ENCODE results near the gene MEGF10.

Gene MEGF10

DNA sequence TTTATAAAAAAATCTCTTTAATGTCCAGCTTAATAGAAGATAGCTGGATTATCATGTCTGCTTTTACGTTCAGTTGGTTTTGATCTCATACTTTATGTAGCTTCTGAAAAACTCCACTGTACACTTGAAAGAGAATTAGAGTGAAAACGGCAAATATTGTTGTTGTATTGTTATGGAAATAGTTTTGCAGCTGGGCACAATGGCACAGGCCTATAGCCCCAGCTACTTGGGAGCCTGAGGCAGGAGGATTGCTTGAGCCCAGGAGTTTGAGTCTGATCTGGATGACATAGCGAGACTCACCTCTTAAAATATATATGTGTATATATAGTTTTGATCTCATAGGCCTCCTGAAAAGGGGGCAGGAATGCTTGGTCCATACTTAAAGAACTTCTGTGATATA, 159.4 kb downstream of the MEGF10 start:
- no peak for DNase-seq

DNA sequence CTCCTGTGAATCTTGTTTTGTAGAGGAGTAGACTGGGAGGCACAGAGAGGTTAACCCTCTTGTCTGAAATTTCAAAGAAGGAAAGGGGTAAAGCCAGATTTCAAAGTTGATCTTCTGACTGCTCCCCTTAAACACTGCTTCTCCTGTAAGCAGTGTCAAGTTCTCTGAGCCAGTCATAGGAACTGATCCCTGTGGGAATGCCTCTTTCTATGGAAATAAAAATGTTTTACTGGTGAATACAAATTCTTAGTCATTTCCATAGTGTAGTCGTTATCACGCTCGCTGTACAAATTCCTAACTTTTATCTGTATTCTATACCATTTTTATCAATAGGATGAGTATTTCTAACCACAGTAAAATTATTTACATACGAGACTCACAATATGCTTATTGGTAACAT, 160.5 kb downstream of the MEGF10 start:
- no peak for DNase-seq

DNA sequence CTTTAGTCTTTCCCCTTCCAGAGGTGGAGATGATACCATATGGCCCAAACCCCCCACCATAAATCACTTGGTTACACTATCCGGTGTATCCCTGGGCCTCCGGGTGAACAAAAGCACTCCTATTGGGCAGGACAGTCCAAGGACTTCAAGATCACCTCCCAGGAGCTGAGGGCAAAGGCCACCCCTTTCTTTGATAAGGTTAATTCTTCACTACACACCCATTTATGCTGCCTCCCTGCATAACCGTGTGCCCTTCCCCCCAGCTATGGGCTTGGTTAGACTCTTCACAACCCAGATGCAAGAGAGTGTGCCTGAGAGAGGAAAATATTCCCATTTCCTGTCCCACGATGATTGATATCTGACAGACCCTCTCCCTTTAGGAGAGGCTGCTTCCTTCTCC, 162.0 kb downstream of the MEGF10 start:
- DNase-seq = no peak

DNA sequence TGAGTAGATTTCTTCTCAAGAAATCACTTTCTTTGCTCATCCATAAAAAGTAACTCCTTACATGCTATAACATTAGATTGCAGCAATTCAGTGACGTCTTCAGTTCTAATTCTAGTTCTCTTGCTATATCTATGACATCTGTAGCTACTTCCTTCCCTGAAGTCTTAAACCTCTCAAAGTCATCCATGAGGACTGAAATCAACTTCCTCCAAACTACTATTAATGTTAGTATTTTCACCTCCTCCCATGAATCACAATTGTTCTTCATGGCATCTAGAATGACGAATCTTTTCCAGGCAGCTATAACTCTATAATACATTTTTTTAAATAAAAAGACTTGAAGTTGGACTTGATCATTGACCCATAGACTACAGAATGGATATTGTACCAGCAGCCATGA, 180.6 kb downstream of the MEGF10 start:
- no peak for DNase-seq

DNA sequence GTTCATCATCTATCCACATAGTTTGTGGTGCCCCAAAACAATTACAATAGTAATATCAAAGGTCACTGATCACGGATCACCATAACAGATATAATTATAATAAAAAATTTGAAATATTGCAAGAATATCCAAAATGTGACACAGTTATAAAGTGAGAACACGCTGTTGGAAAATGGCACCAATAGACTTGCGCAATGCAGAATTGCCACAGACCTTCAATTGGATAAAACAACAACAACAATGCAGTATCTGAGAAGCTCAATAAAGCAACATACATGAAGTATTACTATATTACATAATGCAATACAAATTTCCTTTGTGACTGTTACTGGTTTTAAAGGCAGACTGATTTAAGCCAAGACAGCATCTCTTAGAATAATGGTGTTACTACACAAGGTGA, 182.1 kb downstream of the MEGF10 start:
- DNase-seq = no peak

DNA sequence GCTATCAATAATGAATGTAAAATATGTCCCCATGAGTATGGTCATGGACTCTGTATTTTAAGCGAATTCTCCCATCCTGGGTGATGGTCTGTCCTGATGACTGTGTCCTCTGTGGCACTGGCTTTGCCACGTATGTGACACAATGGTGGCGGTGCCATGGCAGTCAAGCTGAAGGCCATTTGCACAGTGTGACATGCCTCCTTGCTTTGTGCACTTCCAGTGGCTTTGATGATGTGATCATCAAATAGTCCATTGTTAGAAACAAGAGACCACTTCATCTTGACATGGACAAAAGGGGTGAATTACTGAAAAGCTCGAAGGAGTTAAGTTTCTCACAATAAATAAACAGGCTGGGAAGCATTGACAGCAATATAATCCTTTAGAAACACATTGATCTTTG, 195.9 kb downstream of the MEGF10 start:
- DNase-seq = no peak

DNA sequence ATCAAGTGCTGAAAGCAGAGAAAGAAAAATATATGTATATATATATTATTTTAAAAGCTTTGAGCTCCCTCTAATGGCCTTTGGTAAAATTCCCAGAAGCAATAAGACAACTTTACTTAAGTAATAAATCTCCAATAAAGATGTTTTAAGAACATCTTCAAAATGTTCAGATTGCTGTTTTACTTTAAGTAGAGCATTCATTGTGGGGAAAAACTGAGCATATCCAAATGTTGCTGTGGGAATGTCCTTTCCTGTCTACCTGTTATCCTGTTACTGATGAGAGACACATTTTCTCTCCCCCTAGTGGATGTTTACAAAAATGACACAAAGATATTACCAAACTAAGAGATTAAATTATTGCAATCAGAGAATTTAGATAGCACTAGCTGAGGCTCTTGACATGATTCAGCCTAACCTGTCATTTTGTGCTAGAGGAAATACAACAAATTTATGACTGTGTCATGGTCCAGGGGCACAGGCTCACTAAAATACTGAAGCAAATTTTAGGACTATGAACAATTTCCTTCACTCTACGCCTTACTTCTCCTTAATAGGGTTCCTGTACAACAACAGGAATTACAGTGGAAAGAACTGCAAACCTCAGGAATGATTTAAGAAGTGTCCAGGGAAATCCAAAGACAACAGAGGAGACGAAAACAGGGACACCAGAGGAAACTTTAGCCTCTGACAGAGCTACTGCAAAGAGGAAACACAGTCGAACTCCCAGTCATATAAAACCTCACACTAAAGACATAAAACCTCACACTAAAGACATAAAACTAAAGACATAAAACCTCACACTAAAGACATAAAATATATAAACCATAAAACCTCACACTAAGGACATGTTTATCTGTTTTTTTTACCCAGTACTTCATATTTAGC, 202.5 kb downstream of the MEGF10 start:
- no peak for DNase-seq

DNA sequence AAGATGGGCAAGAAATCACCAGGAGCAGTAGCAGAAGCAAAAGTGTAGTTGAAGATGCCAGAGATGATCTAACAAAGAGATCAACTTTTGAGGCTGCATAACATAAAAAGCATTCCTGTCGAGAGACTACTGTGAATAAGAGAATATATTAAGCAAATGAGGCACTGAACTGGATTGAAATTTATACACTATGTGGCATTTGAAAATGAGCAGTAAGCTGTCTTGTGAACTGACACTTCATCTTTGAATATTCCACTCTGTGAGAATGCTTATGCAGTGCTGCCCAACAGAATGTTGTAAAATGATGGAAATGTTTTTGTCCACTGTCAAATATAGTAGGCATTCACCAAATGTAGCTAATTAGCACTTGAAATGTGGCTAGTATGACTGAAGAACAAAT, 208.0 kb downstream of the MEGF10 start:
- no peak for DNase-seq

DNA sequence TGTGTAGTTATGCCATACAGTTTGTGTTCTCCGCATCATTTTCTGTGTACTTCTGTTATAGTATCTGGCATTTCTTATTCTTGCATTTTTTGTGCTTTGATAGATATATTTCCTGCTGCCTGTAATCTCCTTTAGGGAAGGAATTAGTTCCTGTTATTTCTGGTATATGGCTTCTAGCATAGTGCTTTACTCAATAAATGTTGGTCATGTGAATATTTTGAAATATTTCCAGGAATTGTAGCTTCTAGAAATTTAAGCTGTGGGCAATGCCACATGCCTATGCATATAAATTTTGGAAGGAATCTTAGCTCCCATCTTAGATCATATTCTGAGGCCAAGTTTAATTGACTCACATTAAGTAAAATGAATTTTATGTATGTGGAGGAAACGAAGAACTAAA, 215.3 kb downstream of the MEGF10 start:
- DNase-seq = no peak

DNA sequence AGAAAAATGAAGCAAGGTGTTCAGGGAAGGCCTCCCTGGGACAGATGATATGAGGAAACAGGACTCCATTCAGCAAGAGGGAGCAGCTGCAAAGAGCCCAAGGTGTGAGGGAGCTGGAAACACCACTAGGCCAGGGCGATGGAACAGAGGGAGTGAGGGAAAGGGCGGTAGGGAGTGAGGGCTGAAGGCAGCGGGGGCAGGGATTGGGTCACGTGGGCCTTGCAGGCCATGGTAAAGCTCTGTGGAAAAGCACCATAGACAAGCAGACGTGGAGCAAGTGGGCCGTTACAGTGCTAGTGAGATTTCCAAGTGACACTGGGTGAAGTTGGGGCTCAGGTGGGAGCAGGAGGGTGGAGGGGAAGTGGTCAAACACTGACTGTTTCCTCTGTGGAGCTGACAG, 216.0 kb downstream of the MEGF10 start:
- DNase-seq = no peak

DNA sequence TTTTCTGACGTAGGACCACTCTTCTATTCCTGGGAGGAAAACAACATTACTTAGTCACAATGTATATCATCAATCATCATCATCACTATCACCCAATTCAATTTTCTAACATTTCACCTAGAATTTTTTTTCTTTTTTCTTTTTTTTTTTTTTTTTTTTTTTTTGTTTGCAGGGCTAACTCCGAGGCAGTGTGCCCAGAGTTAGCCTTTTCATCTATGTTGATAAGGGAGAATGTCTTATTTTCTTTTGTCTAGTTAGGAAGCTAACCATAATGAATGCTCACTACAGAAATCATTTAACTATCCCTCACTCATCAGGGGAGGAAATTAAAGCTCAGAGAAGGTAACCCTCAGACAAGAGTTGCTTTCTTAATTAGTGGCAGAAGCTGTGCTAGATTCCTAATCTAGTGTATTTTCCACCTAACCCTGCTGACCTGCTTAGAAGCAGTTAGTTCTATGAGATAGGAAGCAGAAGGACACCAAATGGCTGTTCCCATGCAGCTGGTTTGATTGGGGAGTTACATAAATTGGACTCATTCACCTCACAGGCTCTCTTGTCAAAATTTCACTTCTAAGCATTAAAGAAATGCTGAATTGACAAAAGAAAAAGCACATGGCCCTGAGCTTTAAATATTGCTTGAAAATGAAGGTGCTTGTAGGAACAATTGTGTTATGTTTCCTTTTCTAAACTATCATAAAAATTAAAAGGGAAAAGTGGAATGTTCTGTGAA, 218.2 kb downstream of the MEGF10 start:
- DNase-seq = no peak

All from CD4-positive, alpha-beta T cell treated with Interferon gamma for 1 hour (primary cell).